Endometrial microvascular endothelial cells (primary cell): ENCODE measurements around the gene AGBL4. TPM values are rescaled to one million over a fixed set of nuclear protein-coding genes. Genes with fewer than 3 reads are reported as not detected.
"Not testable (repeated sequence)": the region's sequence is repeated elsewhere in the genome, so short reads cannot be mapped to it uniquely, and the experiment has no call there.

Source experiments
- in situ Hi-C: cut with HindIII; loops from 2 replicates; pipeline ENCODE4 v1.10.0; 2017; ENCODE audit warnings: low sequenced_read_pairs, low pct_unique_long_range_greater_than_20kb; ENCODE audit errors: inconsistent ontology term
- total RNA-seq: library from RNA; depleted of rRNA; stranded (reverse); fragments of >200 nt; gene quantifications from one replicate; pipeline ENCODE4 v1.2.3, GENCODE V29; 2015; ENCODE audit errors: inconsistent ontology term

The AGBL4 gene
- total RNA-seq, 1 donor from 2014 or later, result not detected

DNA sequence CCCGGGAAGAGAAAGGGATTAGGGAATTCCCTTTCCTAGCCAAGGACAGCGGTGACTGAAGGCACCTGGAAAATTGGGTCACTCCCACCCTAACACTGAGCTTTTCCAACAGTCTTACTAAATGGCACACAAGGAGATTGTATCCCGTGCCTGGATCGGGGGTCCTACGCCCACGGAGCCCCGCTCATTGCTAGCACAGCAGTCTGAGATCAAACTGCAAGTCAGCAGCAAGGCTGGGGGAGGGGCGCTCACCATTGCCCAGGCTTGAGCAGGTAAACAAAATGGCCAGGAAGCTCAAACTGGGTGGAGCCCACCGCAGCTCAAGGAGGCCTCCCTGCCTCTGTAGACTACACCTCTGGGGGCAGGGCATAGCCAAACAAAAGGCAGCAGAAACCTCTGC lies 285.6 kb downstream of the AGBL4 start:
- in situ Hi-C loops, result not testable (repeated sequence)

GRCh38 chr1:49728377-49728776 lies 295.4 kb downstream of the AGBL4 start:
- in situ Hi-C loops, result no loop called here

DNA sequence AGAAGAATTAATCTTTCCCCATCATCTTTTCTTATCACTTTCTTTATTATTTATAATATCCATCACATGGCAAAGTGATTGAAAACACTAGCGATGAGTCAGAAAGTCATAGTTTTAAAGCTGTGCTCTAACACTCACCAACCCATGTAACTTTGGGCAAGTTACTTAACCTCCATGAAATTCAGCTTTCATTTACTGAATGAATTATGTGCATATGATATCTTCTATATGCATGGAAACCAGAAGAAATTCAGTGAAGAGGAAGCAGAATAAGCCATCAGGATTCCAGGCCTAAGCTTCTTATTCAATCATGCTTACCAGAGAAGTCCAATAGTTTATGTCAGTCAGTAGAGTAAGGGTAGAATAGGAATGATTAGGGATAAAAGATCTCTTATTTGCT lies 300.1 kb downstream of the AGBL4 start:
- in situ Hi-C loops, result no loop called here

DNA sequence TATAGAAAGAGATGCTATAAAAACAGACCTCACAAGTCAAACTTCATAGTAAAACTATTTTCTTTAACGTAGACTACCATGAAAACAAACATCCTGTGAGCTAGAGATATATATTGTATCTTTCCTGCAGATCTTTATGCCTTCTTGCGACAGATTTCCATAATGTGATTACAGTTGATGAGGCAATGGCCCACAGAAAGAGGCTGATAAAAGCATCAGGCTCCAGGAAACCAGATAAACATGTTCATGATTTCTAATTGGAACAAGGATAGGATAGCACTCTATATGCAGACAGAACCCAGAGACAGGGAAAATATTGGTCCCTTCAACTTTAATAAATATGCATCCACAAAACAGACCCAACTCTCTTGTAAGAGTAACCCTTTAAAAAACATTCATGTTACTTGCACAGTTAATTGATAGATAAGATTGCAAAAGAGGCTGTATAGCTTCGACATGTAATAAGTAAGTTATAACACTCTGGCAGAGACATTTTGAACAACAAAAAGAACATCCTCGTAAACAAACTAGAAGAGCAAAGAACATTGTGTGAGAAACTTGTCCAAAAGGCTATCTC lies 329.4 kb downstream of the AGBL4 start:
- in situ Hi-C loops, result no loop called here

DNA sequence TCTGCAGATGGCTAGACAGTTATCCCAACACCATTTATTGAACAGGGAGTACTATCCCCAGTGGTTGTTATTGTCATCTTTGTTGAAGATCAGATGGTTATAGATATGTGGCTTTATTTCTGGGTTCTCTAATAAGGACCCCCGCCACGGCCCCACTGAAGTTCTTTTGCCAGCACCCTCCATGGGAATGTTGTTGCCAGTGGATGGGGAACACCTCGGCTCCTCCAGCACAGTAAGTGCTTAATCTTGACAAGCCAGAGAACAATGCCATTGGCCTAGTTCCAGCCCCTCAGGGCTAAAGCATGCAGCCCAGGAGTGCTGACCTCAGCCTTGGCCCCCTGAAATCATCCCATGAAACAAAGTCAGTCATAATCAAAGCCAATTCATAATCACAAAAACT lies 337.6 kb downstream of the AGBL4 start:
- in situ Hi-C loops, result no loop called here

GRCh38 chr1:49677706-49678105 lies 346.0 kb downstream of the AGBL4 start:
- in situ Hi-C loops, result no loop called here

DNA sequence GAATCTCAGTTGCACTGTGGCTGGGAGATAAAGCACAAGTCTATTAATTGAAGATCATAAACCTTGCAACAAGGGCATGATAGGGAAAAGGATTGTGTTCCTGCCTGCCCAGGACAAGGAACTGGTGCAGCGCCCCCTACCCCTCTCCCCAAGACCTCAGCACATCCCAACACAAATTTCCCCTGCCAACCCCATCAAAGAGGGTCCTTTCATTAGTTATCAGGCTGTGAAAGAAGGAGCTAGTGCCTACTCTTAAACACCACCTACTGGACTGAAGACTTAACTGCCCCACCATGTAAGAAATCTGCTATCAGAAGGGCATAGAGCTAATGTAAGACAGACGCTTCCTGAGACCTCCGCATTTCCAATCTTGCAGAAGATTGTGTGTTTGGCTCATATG lies 372.6 kb downstream of the AGBL4 start:
- in situ Hi-C loops, result no loop called here

DNA sequence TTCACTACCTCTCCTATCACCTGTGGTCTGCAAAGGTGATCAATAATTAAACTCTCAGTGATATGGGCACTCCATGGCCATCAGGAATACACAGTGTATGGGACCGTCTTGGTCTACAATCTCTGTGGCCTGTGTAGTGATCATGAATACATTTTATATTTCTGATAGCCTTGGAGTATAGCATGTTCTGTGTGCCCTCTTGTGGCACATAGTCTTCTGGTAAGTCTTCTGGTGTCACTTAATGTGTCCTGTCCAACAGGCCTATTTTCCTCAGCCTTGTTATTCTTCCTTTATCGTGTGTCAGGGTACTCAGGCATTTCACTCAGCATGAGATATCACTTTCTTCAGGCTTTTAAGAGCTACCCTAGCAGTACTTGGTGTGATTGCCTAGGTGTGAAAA lies 393.6 kb downstream of the AGBL4 start:
- in situ Hi-C loops, result no loop called here

DNA sequence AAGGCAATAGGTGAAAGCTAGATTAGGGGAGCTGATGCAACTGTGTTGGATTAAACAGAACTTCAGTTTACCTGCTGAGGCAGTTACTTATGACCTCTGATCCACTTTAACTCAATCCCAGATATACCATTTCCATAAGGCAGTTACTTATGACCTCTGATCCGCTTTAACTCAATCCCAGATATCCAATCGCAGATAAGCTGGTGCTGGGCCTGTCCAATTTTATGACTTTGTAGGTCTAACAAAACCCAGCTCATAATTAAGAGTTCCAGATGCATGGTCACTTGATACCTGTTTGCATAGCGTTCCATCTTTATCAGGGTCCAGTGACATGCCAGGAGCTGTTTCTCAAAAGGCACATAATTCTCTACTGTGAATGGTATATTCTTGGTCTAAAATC lies 396.0 kb downstream of the AGBL4 start:
- in situ Hi-C loops, result no loop called here

DNA sequence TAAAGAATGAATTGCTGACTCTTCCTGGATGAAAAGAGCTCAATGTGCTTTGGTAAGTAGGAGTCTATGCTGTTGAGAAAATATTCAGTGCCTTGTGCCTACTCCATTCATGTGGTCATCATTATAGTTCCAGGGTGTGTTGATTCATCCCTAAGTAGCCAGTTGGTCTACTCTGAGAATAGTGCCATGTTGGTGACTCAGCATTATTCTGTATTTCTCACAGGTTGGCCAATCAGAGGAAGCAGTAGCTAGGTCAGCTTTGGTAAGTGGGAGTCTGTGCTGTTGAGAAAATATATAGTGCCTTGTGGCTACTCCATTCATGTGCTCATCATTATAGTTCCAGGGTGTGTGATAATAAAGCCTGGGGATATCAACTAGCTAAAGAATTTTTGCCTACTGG lies 397.3 kb downstream of the AGBL4 start:
- in situ Hi-C loops, result no loop called here

DNA sequence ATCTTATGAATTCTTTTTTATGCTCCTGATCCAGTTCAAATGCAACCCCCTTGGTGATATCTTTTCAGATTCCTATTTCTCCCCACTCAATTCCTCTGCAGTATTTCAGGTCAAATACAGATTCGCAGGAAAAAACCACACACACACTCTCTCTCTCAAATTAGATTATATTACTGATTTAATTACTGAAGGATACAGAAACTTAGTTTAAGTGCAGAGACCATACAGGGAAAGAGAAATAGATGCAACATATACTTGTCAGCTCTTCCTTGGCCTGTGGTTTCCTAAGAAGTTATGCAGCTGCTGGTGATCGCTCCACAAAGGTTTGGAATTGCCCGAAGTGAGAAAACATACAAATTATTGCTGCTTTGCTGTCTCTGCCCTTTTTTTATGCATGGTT lies 400.9 kb downstream of the AGBL4 start:
- in situ Hi-C loops, result no loop called here

DNA sequence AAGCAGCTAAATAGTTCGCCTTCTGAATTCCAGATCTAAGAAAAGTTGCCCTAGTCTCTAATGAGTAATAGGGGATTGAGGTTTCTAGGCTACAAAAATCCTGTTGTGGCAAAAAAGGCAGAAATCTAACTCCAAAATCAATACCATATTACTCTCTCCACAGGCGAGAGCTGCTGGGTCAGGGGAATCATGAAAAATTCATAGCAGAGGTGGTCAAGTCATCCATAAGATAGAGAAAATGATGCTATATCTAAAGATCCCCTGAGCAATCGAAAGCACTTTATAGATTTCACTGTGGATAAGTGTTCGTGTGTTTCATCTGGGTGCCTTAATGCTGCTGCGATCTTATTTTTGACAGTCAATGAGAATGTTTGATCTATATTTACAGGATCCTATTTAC lies 417.7 kb downstream of the AGBL4 start:
- in situ Hi-C loops, result no loop called here

GRCh38 chr1:49597436-49597835 lies 426.3 kb downstream of the AGBL4 start:
- in situ Hi-C loops, result no loop called here

DNA sequence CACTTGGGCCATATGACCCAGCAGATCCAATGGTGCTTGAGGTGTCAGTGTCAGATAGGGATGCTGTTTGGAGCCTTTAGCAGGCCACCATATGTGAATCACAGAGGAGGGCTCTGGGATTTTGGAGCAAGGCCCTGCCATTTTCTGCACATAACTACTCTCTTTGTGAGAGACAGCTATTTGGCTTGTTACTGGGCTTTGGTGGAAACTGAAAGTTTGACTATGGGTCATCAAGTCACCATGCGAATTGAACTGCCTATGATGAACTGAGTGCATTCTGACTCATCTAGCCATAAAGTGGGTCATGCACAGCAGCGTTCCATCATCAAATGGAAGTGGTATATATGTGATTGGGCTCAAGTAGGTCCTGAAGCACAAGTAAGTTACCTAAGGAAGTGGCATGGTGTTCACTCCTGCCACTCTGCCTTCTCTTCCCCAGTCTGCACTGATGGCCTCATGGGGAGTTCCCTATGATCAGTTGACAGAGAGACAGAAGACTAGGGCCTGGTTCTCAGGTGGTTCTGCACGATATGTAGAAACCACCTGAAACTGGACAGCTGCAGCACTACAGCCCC lies 447.3 kb downstream of the AGBL4 start:
- in situ Hi-C loops, result no loop called here

DNA sequence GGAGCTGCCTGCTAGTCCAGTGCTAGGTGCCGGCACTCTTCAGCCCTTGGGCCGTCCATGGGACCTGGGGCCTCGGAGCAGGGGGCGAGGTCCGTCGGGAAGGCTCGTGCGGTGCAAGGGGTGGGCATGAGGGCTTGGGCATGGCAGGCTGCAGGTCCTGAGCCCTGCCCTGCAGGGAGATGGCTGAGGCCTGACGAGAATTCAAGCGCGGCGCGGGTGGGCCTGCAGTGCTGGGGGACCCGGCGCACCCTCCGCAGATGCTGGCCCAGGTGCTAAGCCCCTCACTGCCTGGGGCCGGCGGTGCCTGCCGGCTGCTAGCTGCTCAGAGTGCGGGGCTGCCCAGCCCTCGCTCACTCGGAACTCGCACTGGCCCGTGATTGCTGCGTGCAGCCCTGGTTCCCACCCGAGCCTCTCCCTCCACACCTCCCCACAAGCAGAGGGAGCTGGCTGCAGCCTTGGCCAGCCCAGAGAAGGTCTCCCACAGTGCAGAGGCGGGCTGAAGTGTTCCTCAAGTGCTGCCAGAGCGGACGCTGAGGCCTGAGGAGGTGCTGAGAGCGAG lies 467.0 kb downstream of the AGBL4 start:
- in situ Hi-C loops, result no loop called here

- in situ Hi-C loops, result no loop called here
Measured at GRCh38 chr1:49552101-49552500, 471.7 kb downstream of the AGBL4 start.

- in situ Hi-C loops, result no loop called here
Measured at GRCh38 chr1:49544615-49545014, 479.1 kb downstream of the AGBL4 start.

- in situ Hi-C loops, result no loop called here
Measured at GRCh38 chr1:49541096-49541752, 482.5 kb downstream of the AGBL4 start.

DNA sequence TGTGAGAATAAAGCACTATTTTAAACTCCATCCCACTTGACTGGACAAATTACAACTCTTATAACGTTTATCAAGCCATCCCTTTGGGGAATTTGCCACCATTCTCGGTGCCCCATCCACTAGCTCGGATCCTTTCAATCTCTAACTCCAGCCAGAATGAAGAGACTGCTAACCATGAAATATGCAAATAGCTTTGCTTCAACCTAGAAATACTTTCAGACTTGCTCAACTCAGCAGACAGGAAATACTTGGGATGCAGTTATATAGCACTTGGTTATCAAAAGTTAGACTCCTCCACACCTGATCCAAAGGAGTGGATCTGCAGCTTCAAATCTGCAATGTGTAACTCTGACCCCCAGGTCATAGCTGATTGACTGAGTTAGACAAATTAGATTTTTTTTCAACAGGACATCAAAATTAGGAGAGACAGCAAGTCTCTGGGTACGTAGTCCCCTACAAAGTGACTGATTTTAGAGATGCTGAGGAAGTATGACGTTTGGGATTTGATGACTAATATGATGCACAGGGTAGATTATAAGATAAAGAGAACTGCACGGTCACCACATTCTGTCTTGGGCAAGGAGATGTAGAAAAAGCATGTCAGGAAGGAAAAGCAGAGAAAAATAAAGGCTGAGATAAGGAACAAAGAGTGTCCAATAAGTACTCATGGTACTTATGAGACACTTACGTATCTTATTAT lies 496.0 kb downstream of the AGBL4 start:
- in situ Hi-C loops, result no loop called here

- in situ Hi-C loops, result no loop called here
Measured at GRCh38 chr1:49526672-49527071, 497.1 kb downstream of the AGBL4 start.
